CD4-positive, CD25-positive, alpha-beta regulatory T cell (primary cell): Measurements from ENCODE around the gene CDC26. TPM values are rescaled to one million over a fixed set of nuclear protein-coding genes. Genes with fewer than 3 reads are reported as not detected.
A peak's percentile ranks its signal among the peaks of the same experiment; 100 is the strongest.
"Not testable (repeated sequence)": the region's sequence is repeated elsewhere in the genome, so short reads cannot be mapped to it uniquely, and the experiment has no call there.

ENCODE experiments used
- ATAC-seq, 2 donors: fragments of 150-1000 bp; cut with Tn5 transposase; one replicate each; pipeline ENCODE4 v1.10.0; 2021; ENCODE audit warnings: low read depth in 2 of 2, moderate number of reproducible peaks in 2 of 2, moderate library complexity in 1 of 2
- DNase-seq, 3 donors: peaks; one replicate each; pipeline versions ENCODE4 v3.0.0 to v3.0.0-alpha.2; 2012 to 2022; ENCODE audit warnings: mixed read lengths in 1 of 3
- H3K27ac ChIP-seq: one replicate; pipeline ENCODE4 v1.7.0; 2013; ENCODE audit warnings: mild to moderate bottlenecking, low read length; ENCODE audit not compliant: insufficient read depth, poor library complexity, severe bottlenecking
- H3K27me3 ChIP-seq: one replicate; pipeline ENCODE4 v1.7.0; 2013; ENCODE audit warnings: low read length; ENCODE audit not compliant: control insufficient read depth, insufficient read depth
- H3K36me3 ChIP-seq: one replicate; pipeline ENCODE4 v1.7.0; 2013; ENCODE audit warnings: mild to moderate bottlenecking, low read length, moderate library complexity; ENCODE audit not compliant: control insufficient read depth, insufficient read depth
- H3K4me1 ChIP-seq: 2 replicates; pipeline ENCODE4 v1.7.0; 2013; ENCODE audit warnings: mild to moderate bottlenecking, low read length; ENCODE audit not compliant: insufficient read depth, control insufficient read depth, poor library complexity, severe bottlenecking
- H3K4me3 ChIP-seq: one replicate; pipeline ENCODE4 v1.7.0; 2013; ENCODE audit warnings: low read depth, mild to moderate bottlenecking, low read length, moderate library complexity
- H3K9me3 ChIP-seq, 2 experiments: 1 replicate in 1 of 2; 2 replicates in 1 of 2; pipeline ENCODE4 v1.7.0; 2013; ENCODE audit warnings: low read length in 2 of 2, mild to moderate bottlenecking in 1 of 2, moderate library complexity in 1 of 2; ENCODE audit not compliant: control insufficient read depth in 2 of 2
- H3K27ac Mint-ChIP-seq, 3 donors: one replicate each; pipeline ENCODE4 v1.8.0; 2020 to 2022; ENCODE audit warnings: mild to moderate bottlenecking in 3 of 3, mixed read lengths in 3 of 3, moderate library complexity in 2 of 3
- H3K27me3 Mint-ChIP-seq: one replicate; pipeline ENCODE4 v1.8.0; 2022; ENCODE audit warnings: mild to moderate bottlenecking, mixed read lengths
- H3K36me3 Mint-ChIP-seq: one replicate; pipeline ENCODE4 v1.8.0; 2020; ENCODE audit warnings: mixed read lengths
- H3K4me1 Mint-ChIP-seq, 4 donors: one replicate each; pipeline ENCODE4 v1.8.0; 2020 to 2022; ENCODE audit warnings: mixed read lengths in 4 of 4, mild to moderate bottlenecking in 1 of 4
- H3K4me3 Mint-ChIP-seq, 4 donors: one replicate each; pipeline ENCODE4 v1.8.0; 2020 to 2022; ENCODE audit warnings: mild to moderate bottlenecking in 4 of 4, mixed read lengths in 4 of 4, moderate library complexity in 3 of 4
- H3K9me3 Mint-ChIP-seq, 7 donors: one replicate each; pipeline ENCODE4 v1.8.0; 2020 to 2022; ENCODE audit warnings: mixed read lengths in 7 of 7, mild to moderate bottlenecking in 3 of 7, moderate library complexity in 2 of 7
- polyA plus RNA-seq, 4 donors: library from polyadenylated mRNA; unstranded; fragments of 300-500 nt; fragmentation: Illumina TruSeq; gene quantifications; one replicate each; pipeline ENCODE4 v1.2.3, GENCODE V29; 2021
- total RNA-seq: library from RNA; stranded (reverse); gene quantifications from one replicate; pipeline ENCODE4 v1.2.3, GENCODE V29; 2022

CDC26 gene
- total and polyA plus RNA-seq, 5 donors from 2014 or later: 26.3 to 182 (median 173) TPM

DNA sequence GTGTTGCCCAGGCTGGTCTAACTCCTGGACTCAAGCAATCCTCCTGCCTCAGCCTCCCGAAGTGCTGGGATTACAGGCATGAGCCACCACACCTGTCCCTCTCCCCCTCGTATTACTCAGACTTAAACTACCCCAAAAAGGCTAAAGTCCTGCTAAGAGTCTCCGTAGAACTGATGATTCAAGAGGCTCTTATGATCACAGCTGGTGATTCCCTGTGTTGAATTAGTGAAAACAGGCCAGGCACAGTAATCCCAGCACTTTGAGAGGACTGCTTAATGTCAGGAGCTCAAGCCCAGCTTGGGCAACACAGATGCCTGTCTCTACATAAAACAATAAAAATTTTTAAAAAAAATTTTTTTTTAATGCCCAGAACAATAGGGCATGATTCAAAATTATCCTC is 9.2 kb downstream of the CDC26 start:
- H3K4me1 Mint-ChIP-seq: peaks cover 12 to 17% (median 15%) of the 10 kb centered on the region in 4 donors
- H3K36me3 ChIP-seq: peaks cover 45% of the 10 kb centered on the region
- H3K4me3 Mint-ChIP-seq: no peak overlapping the region
- H3K36me3 Mint-ChIP-seq: peaks cover 37% of the 10 kb centered on the region
- H3K4me1 ChIP-seq: no peaks in the 10 kb centered on the region
- no peaks in the 10 kb centered on the region for H3K27me3 ChIP-seq
- no peak for ATAC-seq
- no peaks in the 10 kb centered on the region for H3K27me3 Mint-ChIP-seq
- no peaks in the 10 kb centered on the region for H3K9me3 ChIP-seq
- no peak overlapping the region for H3K4me3 ChIP-seq
- H3K27ac ChIP-seq: no peak overlapping the region
- peaks cover 0 to 2% (median 0%) of the 10 kb centered on the region in 7 donors for H3K9me3 Mint-ChIP-seq
- DNase-seq: no peak
- peak overlapping the region in 1 of 3 donors; percentile 56 for H3K27ac Mint-ChIP-seq

DNA sequence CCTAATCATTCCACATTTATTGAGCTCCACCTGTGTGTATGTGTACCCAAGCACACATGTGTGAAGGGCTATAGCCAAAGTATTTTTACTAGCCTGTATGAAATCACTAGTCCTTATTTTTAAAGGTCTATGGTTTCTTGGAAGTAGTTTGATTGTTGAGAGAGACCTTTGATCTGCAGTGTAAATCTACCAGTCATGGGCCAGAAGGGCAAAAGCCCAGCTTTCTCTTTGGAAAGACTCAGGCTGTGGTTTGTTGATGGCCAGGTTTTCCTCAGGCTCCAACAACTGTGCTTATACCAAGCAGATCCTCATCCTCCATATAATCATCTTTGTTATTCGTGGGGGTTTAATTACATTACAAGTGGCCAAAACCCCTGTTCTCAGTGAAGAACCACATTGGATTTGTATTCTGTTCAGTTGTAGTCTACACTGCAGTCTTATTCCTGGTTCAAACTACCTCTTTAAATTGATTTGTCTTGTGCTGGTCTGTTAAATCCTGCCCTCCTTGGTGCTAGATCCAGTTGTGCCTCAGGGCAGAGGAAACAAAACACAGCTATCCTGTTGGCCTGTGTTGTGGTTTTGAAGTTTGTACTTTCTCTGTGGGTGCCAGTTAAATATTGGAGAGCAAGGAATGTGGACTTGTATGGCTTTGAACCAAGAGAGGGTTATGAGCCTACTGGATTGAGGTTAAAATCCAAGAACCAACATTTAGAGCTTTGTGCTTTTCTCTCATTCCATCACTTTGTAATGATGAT is 13.3 kb downstream of the CDC26 start:
- Mint-ChIP-seq H3K36me3 (peaks cover 41% of the 10 kb centered on the region), H3K4me1 (no peaks in the 10 kb centered on the region), H3K4me3 (no peak overlapping the region), H3K9me3 (peaks cover 0 to 2% (median 0%) of the 10 kb centered on the region in 7 donors), H3K27ac (no peak overlapping the region), H3K27me3 (no peaks in the 10 kb centered on the region)
- Histone ChIP-seq H3K9me3 (no peaks in the 10 kb centered on the region), H3K27me3 (no peaks in the 10 kb centered on the region), H3K27ac (no peak overlapping the region), H3K36me3 (peaks cover 18% of the 10 kb centered on the region), H3K4me1 (no peaks in the 10 kb centered on the region), H3K4me3 (no peak overlapping the region)
- DNase-seq (no peak), ATAC-seq (no peak)

DNA sequence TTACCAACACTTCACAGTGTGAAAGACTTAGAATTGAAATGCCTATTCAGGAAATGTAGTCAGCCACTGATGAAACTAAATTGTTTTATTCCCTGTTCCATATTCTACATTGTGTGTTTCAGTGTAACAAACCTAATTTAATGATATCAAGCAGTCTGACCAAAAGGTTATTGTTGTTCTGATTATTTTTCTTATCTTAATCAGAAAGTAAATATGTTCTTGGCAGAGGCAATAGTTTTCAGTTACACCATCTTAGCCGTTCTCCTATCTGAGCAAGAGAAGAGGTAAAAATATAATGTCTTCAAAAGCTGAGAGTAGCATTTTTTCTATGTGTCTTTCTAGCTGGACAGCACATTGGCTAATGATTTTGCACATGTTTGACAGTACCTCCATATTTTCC is 17.1 kb downstream of the CDC26 start:
- Histone ChIP-seq H3K9me3 (no peaks in the 10 kb centered on the region), H3K4me1 (no peaks in the 10 kb centered on the region), H3K27ac (no peak overlapping the region), H3K36me3 (peaks cover 10% of the 10 kb centered on the region), H3K27me3 (no peaks in the 10 kb centered on the region), H3K4me3 (no peak overlapping the region)
- no peak for ATAC-seq
- no peak overlapping the region for H3K27ac Mint-ChIP-seq
- no peak for DNase-seq
- H3K27me3 Mint-ChIP-seq: no peaks in the 10 kb centered on the region
- no peak overlapping the region for H3K4me3 Mint-ChIP-seq
- peaks cover 36% of the 10 kb centered on the region for H3K36me3 Mint-ChIP-seq
- H3K9me3 Mint-ChIP-seq: peaks cover 0 to under 1% (median 0%) of the 10 kb centered on the region in 7 donors
- no peaks in the 10 kb centered on the region for H3K4me1 Mint-ChIP-seq

DNA sequence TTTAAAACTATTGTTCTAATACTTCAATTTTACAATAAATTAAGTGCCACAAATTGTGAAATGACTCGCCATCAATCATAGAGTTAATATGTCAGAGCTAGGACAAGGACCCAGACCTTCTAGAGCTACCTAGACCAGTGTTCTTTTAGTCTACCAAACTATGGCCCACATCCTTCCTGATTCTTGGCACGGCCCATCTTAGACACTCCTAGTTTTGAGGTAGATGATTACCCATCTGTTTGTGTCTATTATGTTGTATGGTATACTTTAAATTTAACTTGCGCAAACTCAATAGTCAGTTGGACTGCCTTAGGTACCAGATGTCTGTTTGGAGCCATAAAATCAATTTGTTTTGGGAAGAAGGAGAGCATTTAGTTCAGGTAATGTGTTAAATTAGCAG is 17.5 kb downstream of the CDC26 start:
- Mint-ChIP-seq H3K36me3 (peaks cover 36% of the 10 kb centered on the region), H3K9me3 (peaks cover 0 to 1% (median 0%) of the 10 kb centered on the region in 7 donors), H3K27ac (no peak overlapping the region), H3K4me1 (no peaks in the 10 kb centered on the region), H3K27me3 (no peaks in the 10 kb centered on the region), H3K4me3 (no peak overlapping the region)
- no peak overlapping the region for H3K4me3 ChIP-seq
- H3K27ac ChIP-seq: no peak overlapping the region
- ATAC-seq (no peak), DNase-seq (no peak)
- no peaks in the 10 kb centered on the region for H3K4me1 ChIP-seq
- no peaks in the 10 kb centered on the region for H3K9me3 ChIP-seq
- no peaks in the 10 kb centered on the region for H3K27me3 ChIP-seq
- peaks cover 10% of the 10 kb centered on the region for H3K36me3 ChIP-seq

DNA sequence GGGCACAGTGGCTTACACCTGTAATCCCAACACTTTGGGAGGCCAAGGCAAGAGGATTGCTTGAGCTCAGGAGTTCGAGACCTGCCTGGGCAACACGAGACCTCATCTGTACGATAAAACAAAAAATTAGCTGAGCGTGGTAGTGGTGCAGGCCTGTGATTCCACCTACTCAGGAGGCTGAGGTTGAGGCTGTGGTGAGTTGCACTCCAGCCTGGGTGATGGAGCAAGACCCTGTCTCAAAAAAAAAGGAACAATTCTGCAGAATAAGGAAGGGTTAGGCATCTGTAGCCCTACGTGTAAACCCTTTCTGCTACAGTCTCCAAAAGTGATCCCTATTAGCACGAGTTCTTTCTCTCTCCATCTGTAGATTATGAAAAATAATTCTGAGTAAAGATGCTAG is 19.9 kb downstream of the CDC26 start:
- no peak overlapping the region for H3K27ac Mint-ChIP-seq
- Histone ChIP-seq H3K4me1 (no peaks in the 10 kb centered on the region), H3K27ac (no peak overlapping the region)

DNA sequence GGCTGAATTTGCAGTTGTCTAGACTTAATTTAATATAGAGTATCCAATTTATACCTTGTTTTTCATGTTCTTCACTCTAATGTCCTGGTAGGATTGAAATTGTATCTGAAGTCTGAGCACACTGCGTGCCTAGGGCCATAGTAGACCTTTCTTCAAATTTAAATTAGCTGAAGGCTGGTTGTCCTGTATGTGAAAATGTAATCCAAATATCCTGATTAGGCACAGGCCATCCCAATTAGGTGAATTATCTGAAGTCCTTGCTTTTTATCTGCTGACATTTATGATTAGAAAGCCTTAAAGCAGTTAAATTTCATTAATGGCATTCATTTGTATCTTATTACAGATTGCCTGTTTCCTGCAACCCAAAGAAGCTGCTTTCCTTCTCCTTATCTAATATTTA is 20.4 kb downstream of the CDC26 start:
- DNase-seq (no peak), ATAC-seq (no peak)
- H3K27me3 ChIP-seq: no peaks in the 10 kb centered on the region
- no peaks in the 10 kb centered on the region for H3K4me1 ChIP-seq
- no peak overlapping the region for H3K4me3 ChIP-seq
- H3K27ac ChIP-seq: no peak overlapping the region
- Mint-ChIP-seq H3K36me3 (peaks cover 23% of the 10 kb centered on the region), H3K4me1 (no peaks in the 10 kb centered on the region), H3K9me3 (peaks cover 0 to 3% (median 0%) of the 10 kb centered on the region in 7 donors), H3K27ac (no peak overlapping the region), H3K4me3 (no peak overlapping the region), H3K27me3 (no peaks in the 10 kb centered on the region)
- H3K9me3 ChIP-seq: no peaks in the 10 kb centered on the region
- peaks cover 6% of the 10 kb centered on the region for H3K36me3 ChIP-seq

More for the DNA sequence above, 19.9 kb downstream of the CDC26 start:
- Mint-ChIP-seq H3K36me3 (peaks cover 28% of the 10 kb centered on the region), H3K4me3 (no peak overlapping the region), H3K9me3 (peaks cover 0 to 3% (median 0%) of the 10 kb centered on the region in 7 donors), H3K4me1 (no peaks in the 10 kb centered on the region), H3K27me3 (no peaks in the 10 kb centered on the region)
- ATAC-seq (no peak), DNase-seq (no peak)
- H3K27me3 ChIP-seq: no peaks in the 10 kb centered on the region
- H3K9me3 ChIP-seq: no peaks in the 10 kb centered on the region
- H3K36me3 ChIP-seq: peaks cover 10% of the 10 kb centered on the region
- H3K4me3 ChIP-seq: no peak overlapping the region

DNA sequence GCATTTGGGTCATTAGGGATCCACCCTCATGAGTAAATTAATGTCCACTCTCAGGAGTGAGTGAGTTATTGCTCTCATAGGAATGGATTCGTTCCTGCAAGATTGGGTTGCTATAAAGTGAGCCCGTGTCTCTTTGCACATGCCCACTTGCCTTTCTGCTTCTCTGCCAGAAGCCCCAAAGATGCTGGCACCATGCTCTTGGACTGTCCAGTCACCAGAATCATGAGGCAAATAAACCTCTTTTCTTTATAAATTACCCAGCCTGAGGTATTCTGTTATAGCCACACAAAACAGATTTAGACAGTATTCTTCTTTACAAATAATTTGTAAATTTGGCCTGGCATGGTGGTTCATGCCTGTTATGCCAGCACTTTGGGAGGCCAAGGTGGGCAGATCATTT is 24.6 kb downstream of the CDC26 start:
- Mint-ChIP-seq H3K27me3 (no peaks in the 10 kb centered on the region), H3K36me3 (peaks cover 8% of the 10 kb centered on the region), H3K4me1 (no peaks in the 10 kb centered on the region), H3K4me3 (no peak overlapping the region), H3K27ac (no peak overlapping the region), H3K9me3 (peaks cover 0 to 3% (median 0%) of the 10 kb centered on the region in 7 donors)
- DNase-seq (no peak), ATAC-seq (no peak)
- Histone ChIP-seq H3K4me3 (no peak overlapping the region), H3K9me3 (no peaks in the 10 kb centered on the region), H3K4me1 (no peaks in the 10 kb centered on the region), H3K27me3 (no peaks in the 10 kb centered on the region), H3K36me3 (no peaks in the 10 kb centered on the region), H3K27ac (no peak overlapping the region)

DNA sequence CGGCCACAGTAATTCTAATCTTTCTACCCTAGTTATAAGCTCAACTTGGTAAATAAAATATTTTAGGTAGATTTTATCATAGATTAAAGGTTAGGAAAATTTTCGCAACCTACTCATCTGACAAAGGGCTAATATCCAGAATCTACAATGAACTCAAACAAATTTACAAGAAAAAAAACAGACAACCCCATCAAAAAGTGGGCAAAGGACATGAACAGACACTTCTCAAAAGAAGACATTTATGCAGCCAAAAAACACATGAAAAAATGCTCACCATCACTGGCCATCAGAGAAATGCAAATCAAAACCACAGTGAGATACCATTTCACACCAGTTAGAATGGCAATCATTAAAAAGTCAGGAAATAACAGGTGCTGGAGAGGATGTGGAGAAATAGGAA is 25.7 kb downstream of the CDC26 start:
- not testable (repeated sequence) for ATAC-seq, H3K9me3 ChIP-seq, H3K27ac Mint-ChIP-seq, H3K36me3 Mint-ChIP-seq, H3K27me3 ChIP-seq, H3K4me3 Mint-ChIP-seq, H3K36me3 ChIP-seq, H3K27ac ChIP-seq, H3K4me1 ChIP-seq, H3K4me1 Mint-ChIP-seq, H3K27me3 Mint-ChIP-seq, H3K4me3 ChIP-seq, DNase-seq, H3K9me3 Mint-ChIP-seq
